HG02678 (cell line): ENCODE measurements around the gene ANXA5.

Source experiments
- ATAC-seq: cut with Tn5 transposase; IDR thresholded peaks from one replicate; pipeline ENCODE4 v1.9.1; 2021; ENCODE audit warnings: mild to moderate bottlenecking, moderate library complexity; ENCODE audit not compliant: unreplicated experiment

The ANXA5 gene

GRCh38 chr4:121650741-121651140 is 46.0 kb downstream of the ANXA5 start:
- ATAC-seq, result no peak

GRCh38 chr4:121648516-121648915 is 48.3 kb downstream of the ANXA5 start:
- ATAC-seq, result no peak

GRCh38 chr4:121642876-121643585 is 53.7 kb downstream of the ANXA5 start:
- ATAC-seq, result no peak

GRCh38 chr4:121642292-121642691 is 54.5 kb downstream of the ANXA5 start:
- no peak for ATAC-seq

- no peak for ATAC-seq
Observed at GRCh38 chr4:121633653-121634052, 63.1 kb downstream of the ANXA5 start.

- ATAC-seq, result no peak
Observed at GRCh38 chr4:121632636-121633035, 64.1 kb downstream of the ANXA5 start.
